Stomach smooth muscle (tissue), 2 donors: Measurements from ENCODE around the gene ELL3.

Experiments used
- H3K27ac ChIP-seq: one replicate; pipeline ENCODE4 v1.7.0; 2013; ENCODE audit warnings: mild to moderate bottlenecking, low read length, inconsistent platforms
- H3K27me3 ChIP-seq, 2 donors: one replicate each; pipeline ENCODE4 v1.7.0; 2013; ENCODE audit warnings: low read length in 2 of 2; ENCODE audit not compliant: insufficient read depth in 2 of 2, control insufficient read depth in 1 of 2
- H3K36me3 ChIP-seq, 2 donors: one replicate each; pipeline ENCODE4 v1.7.0; 2013; ENCODE audit warnings: low read length in 2 of 2; ENCODE audit not compliant: control insufficient read depth in 2 of 2, insufficient read depth in 2 of 2
- H3K4me1 ChIP-seq: one replicate; pipeline ENCODE4 v1.7.0; 2013; ENCODE audit warnings: low read length; ENCODE audit not compliant: control insufficient read depth, insufficient read depth
- H3K4me3 ChIP-seq, 2 donors: one replicate each; pipeline ENCODE4 v1.7.0; 2013; ENCODE audit warnings: low read length in 2 of 2
- H3K9ac ChIP-seq, 2 donors: one replicate each; pipeline ENCODE4 v1.7.0; 2013; ENCODE audit warnings: low read length in 2 of 2, mild to moderate bottlenecking in 1 of 2
- H3K9me3 ChIP-seq, 2 donors: one replicate each; pipeline ENCODE4 v1.7.0; 2013; ENCODE audit warnings: low read length in 2 of 2; ENCODE audit not compliant: control insufficient read depth in 2 of 2
- donor health status: healthy.
- donor health status: Pancreatic carcinoma.

The ELL3 gene

GRCh38 chr15:43800286-43801141 is 23.7 kb upstream of the ELL3 start, which contains the start of gene HYPK:
HYPK (plus strand) TSS chr15:43800599; CDS start chr15:43800623, 24 bp downstream.
- Histone ChIP-seq H3K27ac (peak within 1 kb of the TSS; percentile 92), H3K4me1 (peaks cover 31% of the 10 kb centered on the region), H3K9ac (peak within 1 kb of the TSS; percentile 76 to 92), H3K36me3 (peaks cover 32 to 33% of the 10 kb centered on the region in 2 donors), H3K9me3 (no peaks in the 10 kb centered on the region), H3K27me3 (no peaks in the 10 kb centered on the region), H3K4me3 (peak within 1 kb of the TSS; percentile 89 to 99)

- Histone ChIP-seq H3K27ac (peak within 1 kb of the TSS; percentile 92), H3K9me3 (no peaks in the 10 kb centered on the region), H3K27me3 (no peaks in the 10 kb centered on the region), H3K4me1 (peaks cover 37% of the 10 kb centered on the region), H3K9ac (peak within 1 kb of the TSS; percentile 76 to 92), H3K36me3 (peaks cover 34 to 36% of the 10 kb centered on the region in 2 donors), H3K4me3 (peak within 1 kb of the TSS; percentile 89 to 99)
Measured at GRCh38 chr15:43799945-43800285, 23.1 kb upstream of the ELL3 start, which contains the start of gene SERINC4. SERINC4 (minus strand) TSS chr15:43800220; CDS start chr15:43799986, 234 bp downstream.

GRCh38 chr15:43799209-43799944 is 22.6 kb upstream of the ELL3 start:
- Histone ChIP-seq H3K4me1 (peaks cover 42% of the 10 kb centered on the region), H3K27me3 (no peaks in the 10 kb centered on the region), H3K9ac (no peak overlapping the region), H3K4me3 (peak overlapping the region in 1 of 2 donors; percentile 99), H3K9me3 (no peaks in the 10 kb centered on the region), H3K27ac (peak overlapping the region; percentile 92), H3K36me3 (peaks cover 34 to 35% of the 10 kb centered on the region in 2 donors)

GRCh38 chr15:43796566-43796965 is 19.8 kb upstream of the ELL3 start:
- H3K27me3 ChIP-seq, result no peaks in the 10 kb centered on the region
- H3K9ac ChIP-seq, result no peak overlapping the region
- H3K27ac ChIP-seq, result no peak overlapping the region
- H3K36me3 ChIP-seq, result peaks cover 41 to 44% of the 10 kb centered on the region in 2 donors
- H3K9me3 ChIP-seq, result no peaks in the 10 kb centered on the region
- H3K4me3 ChIP-seq, result no peak overlapping the region
- peaks cover 58% of the 10 kb centered on the region for H3K4me1 ChIP-seq

GRCh38 chr15:43795997-43796396 is 19.2 kb upstream of the ELL3 start:
- H3K4me1 ChIP-seq, result peaks cover 54% of the 10 kb centered on the region
- no peaks in the 10 kb centered on the region for H3K27me3 ChIP-seq
- H3K36me3 ChIP-seq, result peaks cover 41 to 44% of the 10 kb centered on the region in 2 donors
- no peaks in the 10 kb centered on the region for H3K9me3 ChIP-seq
- no peak overlapping the region for H3K27ac ChIP-seq
- no peak overlapping the region for H3K9ac ChIP-seq
- H3K4me3 ChIP-seq, result no peak overlapping the region

- H3K27me3 ChIP-seq, result no peaks in the 10 kb centered on the region
- no peaks in the 10 kb centered on the region for H3K9me3 ChIP-seq
- peaks cover 41 to 44% of the 10 kb centered on the region in 2 donors for H3K36me3 ChIP-seq
- no peak overlapping the region for H3K4me3 ChIP-seq
- peaks cover 48% of the 10 kb centered on the region for H3K4me1 ChIP-seq
- peak overlapping the region; percentile 18 for H3K27ac ChIP-seq
- H3K9ac ChIP-seq, result no peak overlapping the region
Measured at GRCh38 chr15:43795197-43795596, 18.4 kb upstream of the ELL3 start.

- Histone ChIP-seq H3K4me1 (peaks cover 41% of the 10 kb centered on the region), H3K9ac (peak overlapping the region in 1 of 2 donors; percentile 100), H3K27ac (peak overlapping the region; percentile 18), H3K9me3 (no peaks in the 10 kb centered on the region), H3K36me3 (peaks cover 37 to 44% of the 10 kb centered on the region in 2 donors), H3K27me3 (no peaks in the 10 kb centered on the region), H3K4me3 (peak overlapping the region; percentile 32 to 99)
Measured at GRCh38 chr15:43794269-43795037, 17.7 kb upstream of the ELL3 start.

- no peak overlapping the region for H3K27ac ChIP-seq
- peaks cover 39% of the 10 kb centered on the region for H3K4me1 ChIP-seq
- peak overlapping the region; percentile 100 for H3K9ac ChIP-seq
Measured at GRCh38 chr15:43793647-43794046, 16.9 kb upstream of the ELL3 start.

GRCh38 chr15:43792761-43793476 is 16.2 kb upstream of the ELL3 start:
- peak overlapping the region; percentile 99 for H3K27ac ChIP-seq
- H3K36me3 ChIP-seq, result peaks cover 30 to 36% of the 10 kb centered on the region in 2 donors
- no peaks in the 10 kb centered on the region for H3K27me3 ChIP-seq
- peak overlapping the region; percentile 100 for H3K9ac ChIP-seq
- no peaks in the 10 kb centered on the region for H3K9me3 ChIP-seq
- H3K4me1 ChIP-seq, result peaks cover 36% of the 10 kb centered on the region
- peak overlapping the region; percentile 99 for H3K4me3 ChIP-seq

More at GRCh38 chr15:43793647-43794046, 16.9 kb upstream of the ELL3 start:
- peak overlapping the region; percentile 99 for H3K4me3 ChIP-seq
- H3K27me3 ChIP-seq, result no peaks in the 10 kb centered on the region
- H3K36me3 ChIP-seq, result peaks cover 30 to 38% of the 10 kb centered on the region in 2 donors
- no peaks in the 10 kb centered on the region for H3K9me3 ChIP-seq
